ENCODE measurements around the gene FHOD1.

The FHOD1 gene

DNA sequence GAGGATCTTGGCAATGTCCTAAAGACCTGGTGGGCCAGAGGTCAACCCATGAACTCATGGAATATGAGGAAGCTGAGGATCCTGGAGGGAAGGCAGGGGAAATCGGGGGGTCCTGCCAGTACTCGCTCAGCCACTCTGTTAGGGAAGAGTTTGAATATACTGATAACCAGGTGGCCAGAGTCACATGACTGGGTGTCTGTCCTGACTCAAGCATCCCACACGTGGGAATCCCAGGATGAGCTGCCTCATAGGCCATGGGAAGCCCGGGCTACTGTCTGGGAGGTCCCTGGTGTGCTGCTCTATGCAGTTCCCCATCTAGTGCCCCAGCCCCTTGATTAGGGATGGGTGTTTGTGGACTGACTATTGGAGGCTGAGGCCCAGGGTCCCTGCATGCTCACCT lies 59.0 kb downstream of the FHOD1 start:
- no peak for DNase-seq

- DNase-seq, result peak; percentile 8
Measured at GRCh38 chr16:67187175-67187890, 59.9 kb downstream of the FHOD1 start.

- no peak for DNase-seq
Measured at GRCh38 chr16:67186550-67186950, 60.7 kb downstream of the FHOD1 start.

DNA sequence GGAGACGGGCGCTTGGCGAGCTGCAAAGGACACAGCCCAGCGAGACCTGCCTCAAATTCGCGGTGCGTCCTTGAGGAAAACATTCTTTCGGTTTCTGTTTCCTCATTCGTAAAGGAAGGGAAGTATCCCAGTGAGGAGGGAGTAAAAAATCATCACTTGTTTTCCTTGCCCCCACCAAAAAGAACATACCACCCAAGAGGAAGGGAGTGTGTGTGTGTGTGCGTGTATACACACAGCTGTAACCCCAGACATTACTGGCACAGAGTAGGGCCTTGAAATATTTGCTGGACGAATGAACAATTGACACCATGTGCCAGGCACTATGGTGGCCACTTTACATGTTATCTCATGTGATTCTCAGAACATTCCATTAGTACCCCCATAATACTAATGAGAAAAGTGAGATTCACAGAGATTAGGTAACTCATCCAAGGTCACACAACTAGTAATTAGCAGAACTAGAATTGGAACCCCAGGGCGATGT lies 61.6 kb downstream of the FHOD1 start:
- no peak for DNase-seq

- peak; percentile 53 for DNase-seq
Measured at GRCh38 chr16:67184995-67185650, 62.2 kb downstream of the FHOD1 start.

DNA sequence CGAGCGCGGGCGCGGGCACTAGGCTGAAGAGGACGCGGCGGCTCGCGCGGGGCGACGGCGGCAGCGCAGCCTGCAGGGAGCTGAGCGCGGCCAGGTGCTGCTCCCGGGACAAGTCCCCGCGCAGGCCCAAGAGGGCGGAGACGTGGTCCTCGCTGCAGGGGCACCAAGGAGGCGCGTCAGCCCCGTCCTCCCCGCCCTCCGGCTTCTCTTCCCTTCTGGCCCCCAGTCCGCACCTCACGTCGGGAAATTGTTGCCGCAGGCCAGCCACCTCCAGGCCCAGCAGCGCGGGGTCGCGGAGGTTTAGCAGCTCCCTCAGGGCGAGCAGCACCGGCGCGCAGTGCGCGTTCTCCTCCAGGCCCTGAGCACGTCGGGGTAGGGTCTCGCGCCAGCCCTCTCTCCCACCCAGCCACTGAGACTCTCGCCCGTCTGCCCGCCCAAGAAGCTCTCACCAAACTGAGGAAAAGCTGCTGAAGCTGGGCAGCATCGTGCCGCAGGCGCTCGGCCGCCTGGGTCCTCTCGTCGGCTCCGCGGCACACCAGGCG lies 62.8 kb downstream of the FHOD1 start:
- peak; percentile 56 for DNase-seq

DNA sequence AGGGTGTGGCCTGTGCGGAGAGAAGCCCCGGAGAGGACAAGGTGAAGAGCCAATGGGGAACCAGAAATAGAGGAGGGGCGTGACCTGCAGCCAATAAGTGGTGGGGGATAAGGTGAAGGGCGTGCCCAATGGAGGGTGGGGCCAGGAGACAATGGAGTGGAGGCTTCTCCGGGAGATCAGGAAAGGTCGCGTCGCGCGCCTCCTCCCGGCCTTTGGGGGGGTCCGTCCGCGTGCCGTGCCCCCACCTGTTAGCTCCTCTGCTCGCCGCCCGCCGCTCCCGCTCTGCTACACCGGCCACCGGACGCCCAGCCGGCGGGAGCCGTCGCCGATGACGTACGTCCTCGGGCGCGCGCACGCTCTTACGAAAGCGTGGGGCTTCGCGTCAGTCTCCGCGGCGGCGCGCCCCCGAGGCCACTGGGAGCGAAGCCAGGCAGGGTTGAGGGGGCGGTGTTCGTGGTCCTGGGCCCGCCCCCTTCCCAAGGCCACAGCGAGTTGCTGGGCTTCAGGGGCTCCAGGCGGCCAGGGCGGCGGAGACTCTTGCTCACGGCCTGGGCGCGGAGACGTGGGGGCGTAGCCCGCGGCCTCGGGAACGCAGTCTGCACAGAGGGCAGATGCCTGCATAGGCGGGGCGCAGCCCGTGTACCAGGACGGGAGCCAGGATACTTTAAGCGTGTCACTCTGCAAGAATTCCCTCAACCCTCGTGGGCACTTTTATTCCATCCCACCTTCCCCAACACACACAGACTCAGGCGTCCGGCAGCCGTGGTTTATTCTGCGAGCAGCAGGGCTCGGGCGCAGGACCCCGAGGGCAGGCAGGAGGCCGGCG lies 63.4 kb downstream of the FHOD1 start, which contains the start of gene MATCAP1:
Gene MATCAP1, minus strand, starts transcription at position 337 of the 826 bp plus-strand sequence. CDS start 3,353 bp downstream, outside the sequence.
- peak; percentile 99 for DNase-seq

DNA sequence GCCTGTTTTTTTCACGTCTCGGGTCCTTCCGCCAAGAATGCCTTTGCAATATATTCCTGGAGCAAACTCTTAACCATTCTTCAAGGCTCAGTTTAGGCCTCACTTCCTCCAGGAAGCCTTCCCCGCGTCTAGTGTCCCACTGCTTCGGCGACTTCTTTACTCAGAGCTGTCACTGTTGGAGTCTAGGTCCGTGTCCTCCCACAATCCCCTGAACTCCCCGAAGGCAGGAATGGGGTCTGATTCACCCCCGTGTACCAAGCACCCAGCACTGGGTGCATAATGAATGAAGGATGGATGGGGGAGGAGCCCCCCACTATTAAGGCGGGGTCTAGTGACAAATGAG lies 64.0 kb downstream of the FHOD1 start:
- DNase-seq, result no peak

GRCh38 chr16:67182288-67182687 lies 65.0 kb downstream of the FHOD1 start:
- no peak for DNase-seq

- DNase-seq, result no peak
Measured at GRCh38 chr16:67181346-67181745, 65.9 kb downstream of the FHOD1 start.

DNA sequence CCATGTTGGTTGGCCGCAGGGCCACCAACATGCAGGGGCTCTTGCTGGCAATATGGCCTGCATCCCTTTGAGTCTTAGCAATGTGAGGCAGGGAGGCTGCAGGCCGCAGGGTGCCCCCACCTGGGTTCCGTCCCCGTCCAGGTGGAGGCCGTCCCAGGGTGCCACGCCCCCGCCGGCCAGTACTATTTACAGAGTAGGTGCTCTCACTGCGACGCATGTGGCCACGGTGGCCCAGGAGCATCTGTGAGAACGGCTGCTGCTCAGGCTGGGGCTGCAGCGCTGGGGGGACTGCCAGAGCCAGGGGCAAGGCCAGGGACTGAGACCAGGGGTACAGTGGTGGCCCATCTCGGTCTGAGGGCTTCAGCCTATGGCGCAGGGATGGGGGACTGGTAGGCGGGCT lies 67.1 kb downstream of the FHOD1 start:
- no peak for DNase-seq

- DNase-seq, result no peak
Measured at GRCh38 chr16:67179421-67180080, 67.7 kb downstream of the FHOD1 start.

Measured in NCI-H1092 treated with DMSO at 0.1 percent for 48 hours (cell line).